GM12865 (cell line): ENCODE measurements around the gene SPTBN5.

Experiments
- DNase-seq: peaks from one replicate; pipeline ENCODE4 v3.0.0; 2010; ENCODE audit warnings: low read depth
- H3K4me3 ChIP-seq: 2 replicates; pipeline ENCODE4 v1.5.1; 2011; ENCODE audit warnings: mild to moderate bottlenecking, low read depth, low read length, control low read depth
- TF ChIP-seq, protein P1 (sequence below): IDR thresholded peaks from 2 replicates; pipeline ENCODE4 v1.5.1; 2011; ENCODE audit warnings: low read length, control low read depth, low read depth, inconsistent platforms; ENCODE audit not compliant: insufficient read depth; ENCODE audit errors: missing control alignments

The SPTBN5 gene

DNA sequence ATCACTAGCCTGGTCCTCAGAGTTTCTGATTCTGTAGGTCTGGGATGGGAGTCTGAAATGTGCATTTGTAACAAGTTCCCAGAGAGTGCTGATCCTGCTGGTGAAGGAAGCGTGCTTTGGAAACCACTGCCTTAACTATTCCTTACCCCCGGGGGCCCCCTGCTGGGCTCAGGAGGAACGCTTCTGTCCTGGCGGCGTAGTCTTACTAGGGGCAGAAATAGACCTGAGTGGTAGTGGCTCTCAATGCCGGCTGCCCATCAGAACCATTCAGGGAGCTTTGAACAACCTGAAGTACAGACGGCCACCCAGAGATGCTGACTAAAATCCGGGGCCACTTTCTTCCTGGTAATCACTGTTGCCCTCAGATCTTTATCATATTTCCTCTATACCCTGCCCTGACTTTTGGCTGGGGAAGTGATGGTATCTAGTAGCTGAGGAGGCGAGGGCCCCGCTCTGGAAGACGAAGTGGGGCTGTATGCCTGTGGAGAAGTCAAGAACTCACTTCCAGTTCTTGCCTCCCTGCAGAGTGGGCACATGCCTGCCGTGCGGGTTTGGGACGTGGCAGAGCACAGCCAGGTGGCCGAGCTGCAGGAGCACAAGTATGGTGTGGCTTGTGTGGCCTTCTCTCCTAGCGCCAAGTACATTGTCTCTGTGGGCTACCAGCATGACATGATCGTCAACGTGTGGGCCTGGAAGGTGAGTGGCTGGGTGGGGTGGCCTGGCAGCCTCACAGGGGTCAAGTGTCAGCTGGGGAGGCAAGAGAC is 82.2 kb downstream of the SPTBN5 start:
- TF ChIP-seq, protein P1, sequence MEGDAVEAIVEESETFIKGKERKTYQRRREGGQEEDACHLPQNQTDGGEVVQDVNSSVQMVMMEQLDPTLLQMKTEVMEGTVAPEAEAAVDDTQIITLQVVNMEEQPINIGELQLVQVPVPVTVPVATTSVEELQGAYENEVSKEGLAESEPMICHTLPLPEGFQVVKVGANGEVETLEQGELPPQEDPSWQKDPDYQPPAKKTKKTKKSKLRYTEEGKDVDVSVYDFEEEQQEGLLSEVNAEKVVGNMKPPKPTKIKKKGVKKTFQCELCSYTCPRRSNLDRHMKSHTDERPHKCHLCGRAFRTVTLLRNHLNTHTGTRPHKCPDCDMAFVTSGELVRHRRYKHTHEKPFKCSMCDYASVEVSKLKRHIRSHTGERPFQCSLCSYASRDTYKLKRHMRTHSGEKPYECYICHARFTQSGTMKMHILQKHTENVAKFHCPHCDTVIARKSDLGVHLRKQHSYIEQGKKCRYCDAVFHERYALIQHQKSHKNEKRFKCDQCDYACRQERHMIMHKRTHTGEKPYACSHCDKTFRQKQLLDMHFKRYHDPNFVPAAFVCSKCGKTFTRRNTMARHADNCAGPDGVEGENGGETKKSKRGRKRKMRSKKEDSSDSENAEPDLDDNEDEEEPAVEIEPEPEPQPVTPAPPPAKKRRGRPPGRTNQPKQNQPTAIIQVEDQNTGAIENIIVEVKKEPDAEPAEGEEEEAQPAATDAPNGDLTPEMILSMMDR, result peak; percentile 94
- DNase-seq, result peak; percentile 81
- H3K4me3 ChIP-seq, result no peak overlapping the region

DNA sequence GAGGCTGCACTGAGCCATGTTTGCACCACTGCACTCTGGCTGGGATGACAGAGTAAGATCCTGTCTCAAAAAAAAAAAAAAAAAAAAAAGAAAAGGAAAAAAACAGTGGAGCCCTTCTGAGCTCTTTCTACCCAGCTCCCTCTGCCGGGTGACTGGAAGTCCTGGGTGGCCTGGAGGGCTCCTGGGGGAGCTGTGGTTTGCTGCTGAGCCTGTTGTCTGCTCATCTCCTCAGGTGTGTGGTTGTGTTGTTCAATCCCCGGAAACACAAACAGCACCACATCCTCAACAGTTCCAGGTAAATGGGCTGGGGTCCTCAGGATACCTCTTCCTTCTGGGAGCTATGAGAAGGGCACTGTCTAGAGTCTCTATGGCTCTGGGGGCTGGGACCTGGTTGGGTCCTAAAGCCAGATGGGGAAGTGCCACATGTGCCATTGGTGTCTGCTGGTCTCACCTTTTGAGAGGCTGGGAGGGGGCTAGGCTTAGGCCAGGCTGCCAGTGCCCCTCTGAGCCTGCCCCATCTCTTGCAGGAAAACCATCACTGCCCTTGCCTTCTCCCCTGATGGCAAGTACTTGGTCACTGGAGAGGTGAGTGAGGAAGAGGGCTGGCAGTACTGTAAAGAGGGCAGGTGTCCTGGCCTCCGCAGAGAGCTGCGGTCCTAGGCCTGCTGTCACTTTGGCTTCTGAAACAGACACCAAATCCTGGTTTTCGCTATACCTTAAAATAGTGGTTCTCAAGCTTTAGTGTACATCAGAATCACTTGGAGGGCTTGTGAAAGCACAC is 83.0 kb downstream of the SPTBN5 start:
- TF ChIP-seq, protein P1, result no peak
- DNase-seq, result no peak
- no peak overlapping the region for H3K4me3 ChIP-seq

DNA sequence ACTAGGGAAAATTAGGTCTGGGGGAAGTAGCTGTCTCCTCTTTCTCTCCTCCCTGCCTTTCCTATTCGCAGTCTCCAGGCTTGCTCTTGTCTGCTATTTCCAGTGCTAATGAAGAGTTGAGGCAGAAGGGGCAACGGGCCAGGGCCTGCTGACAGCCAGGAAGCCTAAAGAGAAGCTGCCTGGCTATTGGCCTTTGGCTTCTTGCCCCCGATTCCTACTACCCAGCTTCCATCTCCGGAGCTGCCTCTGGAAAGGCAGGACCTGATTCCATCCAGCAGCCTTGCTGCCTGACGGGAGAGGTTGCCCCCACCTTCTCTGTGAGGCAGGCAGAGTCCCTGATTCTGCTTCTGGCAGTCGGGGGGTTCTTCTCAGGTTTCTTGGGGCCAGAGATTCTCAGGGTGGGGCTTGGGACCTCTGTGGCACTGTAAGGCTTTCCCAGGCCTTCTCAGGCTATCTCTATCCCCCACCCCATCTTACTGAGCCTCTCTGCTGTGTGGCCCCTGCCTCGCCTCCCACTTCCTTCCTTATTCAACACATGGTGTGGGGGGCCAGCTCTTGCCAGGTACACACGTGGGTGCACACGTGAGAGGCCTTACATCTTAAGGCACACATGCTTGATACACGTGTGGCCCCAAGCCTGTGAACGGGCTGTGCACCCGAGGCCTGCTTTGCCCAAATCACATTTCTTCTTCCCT is 84.2 kb downstream of the SPTBN5 start:
- TF ChIP-seq, protein P1, result no peak
- no peak for DNase-seq

GRCh38 chr15:41809121-41809520 is 84.7 kb downstream of the SPTBN5 start:
- DNase-seq, result no peak
- no peak overlapping the region for H3K4me3 ChIP-seq
- TF ChIP-seq, protein P1, result no peak

More for the DNA sequence above, 84.2 kb downstream of the SPTBN5 start:
- no peak overlapping the region for H3K4me3 ChIP-seq

DNA sequence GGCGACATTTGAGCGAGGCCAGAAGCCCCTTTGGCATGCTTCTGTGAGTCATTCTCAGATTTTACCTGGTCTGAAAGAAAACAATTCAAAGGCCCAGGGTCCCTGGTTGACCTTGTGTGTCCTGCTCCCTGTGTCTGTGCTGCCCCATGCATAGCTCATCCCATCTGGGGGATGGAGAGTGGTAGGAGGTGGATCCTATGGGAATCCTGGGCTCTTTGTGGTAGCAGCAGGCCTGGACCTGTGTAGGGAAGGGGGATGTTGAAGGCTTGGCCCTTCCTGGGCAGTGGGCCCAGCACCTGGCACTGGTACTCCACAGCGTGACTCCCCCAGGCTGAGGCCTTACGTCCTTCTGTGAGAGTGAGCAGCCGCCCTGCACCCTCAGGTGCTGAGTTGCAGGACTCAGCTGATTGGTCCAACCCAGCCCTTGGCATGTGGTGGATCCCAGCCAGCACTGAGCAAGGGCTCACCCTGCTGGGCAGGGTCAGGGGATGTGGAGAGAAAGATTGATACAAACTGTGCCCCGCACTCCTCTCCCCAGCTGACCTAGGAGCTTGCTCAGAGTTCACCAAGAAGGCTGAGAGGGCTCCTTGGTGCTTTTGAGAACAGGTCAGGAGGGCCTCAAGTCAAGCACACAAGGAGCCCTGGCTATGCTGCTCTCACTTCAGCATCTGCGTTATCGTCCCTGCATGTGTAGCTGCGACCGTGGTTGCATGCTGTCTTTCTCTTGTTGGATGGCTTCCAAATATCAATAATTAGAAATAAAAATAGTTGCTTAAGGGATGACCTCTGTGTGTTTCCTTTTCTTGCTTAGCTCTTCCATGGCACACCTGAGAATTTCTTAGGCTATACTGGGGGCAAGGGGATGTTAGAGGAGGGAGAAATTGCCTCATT is 87.3 kb downstream of the SPTBN5 start:
- no peak overlapping the region for H3K4me3 ChIP-seq
- DNase-seq, result no peak
- TF ChIP-seq, protein P1, result no peak

DNA sequence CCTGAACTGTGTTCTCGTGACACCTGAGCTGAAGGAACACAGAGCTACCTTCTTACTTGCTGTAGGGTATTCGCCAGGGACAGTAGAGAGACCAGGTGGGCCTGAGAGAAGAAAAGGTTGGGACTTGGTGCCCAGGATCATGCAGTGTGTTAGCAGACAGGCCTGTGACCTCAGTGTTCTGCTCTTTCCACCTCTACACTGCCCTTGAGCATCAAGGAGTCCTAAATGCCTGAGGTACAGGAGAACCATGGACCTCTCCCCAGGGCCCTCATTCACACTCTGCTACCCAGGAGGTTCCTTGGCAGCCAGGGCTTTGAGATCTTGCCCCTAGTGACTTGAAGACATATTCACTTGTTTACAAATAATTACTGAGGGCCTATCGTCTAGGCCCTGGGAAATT is 88.1 kb downstream of the SPTBN5 start:
- DNase-seq, result no peak
- H3K4me3 ChIP-seq, result no peak overlapping the region
- TF ChIP-seq, protein P1, result no peak
